ENCODE measurements around the gene CASP7. TPM values are rescaled to one million over a fixed set of nuclear protein-coding genes. Genes with fewer than 3 reads are reported as not detected.

CASP7 gene
- total and polyA plus RNA-seq, 2 of the 8 experiments (the other 6 are each of a cell fraction or from before 2014, with no cell fraction given), result 2.3 to 4.1 TPM

GRCh38 chr10:113693348-113693747, 13.6 kb downstream of the CASP7 start (continued):
- no peak for TF ChIP-seq CHD7 (IDR thresholded peaks at IDR 0.05; ENCODE audit: insufficient replicate concordance, low read length)
- TF ChIP-seq POU5F1 (IDR thresholded peaks at IDR 0.05; ENCODE audit: low read depth, low read length), result no peak
- TF ChIP-seq CHD2 (IDR thresholded peaks at IDR 0.05; ENCODE audit: low read length), result no peak
- no peak for TF ChIP-seq EZH2 (IDR thresholded peaks at IDR 0.05; ENCODE audit: low read depth, low read length, severe bottlenecking)
- TF ChIP-seq KDM5A (IDR thresholded peaks at IDR 0.05; ENCODE audit: low read length), result no peak
- no peak for TF ChIP-seq ATF3 (IDR thresholded peaks at IDR 0.05; ENCODE audit: insufficient read depth, low read depth, low read length)
- TF ChIP-seq TAF7 (optimal IDR thresholded peaks at IDR 0.05; ENCODE audit: borderline replicate concordance, low read depth, low read length), result no peak
- TF ChIP-seq SIRT6 (IDR thresholded peaks at IDR 0.05; ENCODE audit: low read length), result no peak
- TF ChIP-seq NANOG (IDR thresholded peaks at IDR 0.05; ENCODE audit: insufficient read depth, low read depth, low read length, poor library complexity, severe bottlenecking), result no peak
- TF ChIP-seq SUZ12 (IDR thresholded peaks at IDR 0.05; ENCODE audit: low read length), result no peak
- no peak for TF ChIP-seq POLR2AphosphoS5 (IDR thresholded peaks at IDR 0.05; ENCODE audit: low read depth, low read length)
